T47D (cell line): Measurements from ENCODE around the gene PPP2R3B.

ENCODE experiments used
- DNase-seq, 2 experiments: peaks; one replicate each; pipeline versions ENCODE4 v3.0.0 to v3.0.0-alpha.2; 2011 to 2012; ENCODE audit warnings: low read depth in 1 of 2, low spot score in 1 of 2
- JUND ChIP-seq: IDR thresholded peaks from 2 replicates; pipeline ENCODE4 v1.6.1; 2012; ENCODE audit warnings: low read depth
- in situ Hi-C: cut with HindIII; loops from 2 replicates; pipeline ENCODE4 v1.10.0; 2016; ENCODE audit warnings: low sequenced_read_pairs, low pct_unique_long_range_greater_than_20kb

The PPP2R3B gene

DNA sequence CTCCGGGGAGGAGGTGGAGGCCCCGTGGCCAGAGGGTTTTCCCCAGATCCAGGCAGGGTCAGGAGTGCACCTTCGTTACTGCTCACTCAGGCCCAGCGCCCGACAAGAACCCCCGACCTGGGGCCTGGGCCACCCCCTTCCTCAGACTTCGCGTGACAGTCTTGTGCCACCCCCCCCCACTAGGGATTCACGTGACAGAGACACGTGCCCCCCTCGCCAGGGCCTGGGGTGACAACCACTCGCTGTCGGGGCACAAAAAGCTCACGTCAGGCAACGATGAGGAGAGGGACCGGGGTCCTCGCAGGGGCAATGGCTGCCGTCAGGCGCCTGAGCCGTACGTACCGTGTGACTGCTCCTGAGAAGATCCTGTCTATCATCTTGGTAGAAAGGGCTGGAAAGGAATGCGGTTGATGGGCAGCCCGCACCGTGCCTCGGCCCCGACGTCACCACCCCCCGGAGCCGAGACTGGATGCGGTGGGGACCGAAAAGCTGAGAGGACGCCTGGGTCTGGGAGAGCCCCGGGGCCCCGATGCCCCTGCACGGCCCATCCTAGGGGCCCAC is 45.1 kb downstream of the PPP2R3B start:
- no peak for DNase-seq
- no peak for TF ChIP-seq JUND
- in situ Hi-C loops, result no loop called here

DNA sequence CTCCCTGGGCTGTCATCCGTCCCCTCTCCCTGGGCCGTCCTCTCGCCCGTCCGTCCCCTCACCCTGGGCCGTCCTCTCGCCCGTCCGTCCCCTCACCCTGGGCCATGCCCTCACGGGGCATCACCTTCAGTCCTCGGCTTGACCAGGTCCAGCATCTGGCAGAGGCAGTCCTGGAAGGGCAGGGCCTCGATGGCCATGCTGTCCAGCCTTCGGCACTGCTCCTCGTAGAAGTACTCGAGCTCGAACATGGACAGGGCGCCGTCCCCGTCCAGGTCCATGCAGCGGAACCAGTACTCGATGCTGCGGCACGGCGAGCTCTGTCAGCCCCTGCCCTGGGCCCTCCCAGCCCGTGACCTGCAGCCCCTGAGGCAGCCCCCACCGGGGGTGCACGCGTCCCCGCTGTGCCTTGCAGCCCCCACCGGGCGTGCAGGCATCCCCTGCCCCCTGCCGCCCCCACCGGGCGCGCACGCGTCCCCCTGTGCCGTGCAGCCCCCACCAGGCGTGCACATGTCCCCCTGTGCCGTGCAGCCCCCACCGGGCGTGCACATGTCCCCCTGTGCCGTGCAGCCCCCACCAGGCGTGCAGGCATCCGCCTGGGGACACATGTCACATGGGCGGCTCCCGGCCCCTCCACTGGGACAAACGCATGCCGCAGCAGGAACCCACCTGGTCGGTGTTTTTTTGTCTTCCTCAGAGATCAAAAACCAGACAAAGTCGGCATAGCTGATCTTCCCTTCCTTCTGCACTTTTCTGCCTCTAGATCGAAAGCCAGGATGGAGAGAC is 45.9 kb downstream of the PPP2R3B start:
- no peak for DNase-seq
- in situ Hi-C loops, result no loop called here
- no peak for TF ChIP-seq JUND

DNA sequence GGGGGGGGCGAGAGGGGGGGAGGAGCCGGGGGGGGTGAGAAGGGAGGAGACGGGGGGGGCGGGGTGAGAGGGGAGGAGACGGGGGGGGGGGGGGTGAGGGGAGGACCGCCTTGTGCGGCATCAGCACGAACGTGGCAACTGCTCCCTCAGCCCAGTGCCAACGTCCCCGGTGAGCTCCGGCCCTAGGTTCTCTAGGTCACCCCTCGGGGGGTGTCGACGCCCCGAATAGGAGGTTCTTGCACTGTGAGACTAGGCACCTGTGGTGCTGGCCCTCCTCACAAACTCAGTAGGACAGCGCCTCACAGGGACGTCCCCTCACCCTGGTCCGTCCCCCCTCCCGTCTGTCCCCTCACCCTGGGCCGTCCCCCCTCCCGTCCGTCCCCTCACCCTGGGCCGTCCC is 46.6 kb downstream of the PPP2R3B start:
- in situ Hi-C loops, result no loop called here
- no peak for TF ChIP-seq JUND
- no peak for DNase-seq

DNA sequence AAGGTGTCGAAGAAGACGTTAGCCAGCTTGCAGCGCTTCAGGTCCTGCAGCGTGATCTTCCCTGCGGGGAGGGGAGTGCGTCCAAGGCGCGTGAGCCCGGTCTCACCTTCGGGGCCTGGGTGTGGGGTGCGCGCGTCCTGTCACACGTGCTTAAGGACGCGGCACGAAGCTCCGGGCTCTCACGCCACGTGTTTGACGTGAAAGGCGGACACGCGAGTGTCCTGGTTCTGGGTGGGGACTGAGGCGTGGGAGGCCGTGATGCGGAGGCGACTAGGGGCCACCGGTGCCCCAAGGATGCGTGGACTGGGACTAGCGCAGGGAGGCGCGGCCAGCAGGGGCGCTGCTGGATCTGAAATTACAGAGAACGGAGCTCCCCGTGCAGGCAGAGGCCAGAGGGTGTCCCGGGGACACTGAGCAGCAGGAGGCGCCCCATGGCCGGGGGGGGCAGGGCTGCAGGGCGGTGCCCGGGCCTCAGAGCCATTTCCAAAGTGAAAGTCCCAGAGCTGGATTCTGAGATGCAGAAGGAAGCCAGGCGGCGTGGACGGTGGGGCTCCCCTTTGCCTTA is 47.8 kb downstream of the PPP2R3B start:
- no peak for DNase-seq
- no peak for TF ChIP-seq JUND
- in situ Hi-C loops, result no loop called here

DNA sequence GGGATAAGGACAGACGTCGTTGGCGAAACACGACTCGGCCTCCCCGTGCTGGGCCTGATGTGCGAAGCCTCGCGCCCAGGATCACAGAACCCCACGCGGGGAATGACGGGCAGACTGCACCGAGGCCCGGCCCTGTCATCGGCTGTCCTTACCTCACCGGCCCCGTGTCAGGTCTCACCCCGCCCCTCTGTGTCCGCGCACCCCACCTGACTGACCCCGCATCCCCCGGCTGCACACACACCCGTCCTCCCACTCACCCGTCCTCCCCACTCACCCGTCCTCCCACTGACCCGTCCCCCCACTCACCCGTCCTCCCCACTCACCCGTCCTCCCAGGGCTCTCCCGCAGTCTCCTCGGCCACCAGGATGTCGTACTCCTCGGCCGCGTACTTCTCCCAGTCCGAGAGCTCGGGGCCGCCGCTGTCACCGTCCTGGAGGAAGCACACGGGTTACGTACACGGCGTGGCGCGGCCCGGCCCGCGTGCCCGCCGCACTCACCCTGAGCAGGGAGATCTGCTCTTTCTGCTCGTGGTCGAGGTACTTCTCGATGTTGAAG is 48.3 kb downstream of the PPP2R3B start:
- TF ChIP-seq JUND, result no peak
- no peak for DNase-seq
- in situ Hi-C loops, result no loop called here

DNA sequence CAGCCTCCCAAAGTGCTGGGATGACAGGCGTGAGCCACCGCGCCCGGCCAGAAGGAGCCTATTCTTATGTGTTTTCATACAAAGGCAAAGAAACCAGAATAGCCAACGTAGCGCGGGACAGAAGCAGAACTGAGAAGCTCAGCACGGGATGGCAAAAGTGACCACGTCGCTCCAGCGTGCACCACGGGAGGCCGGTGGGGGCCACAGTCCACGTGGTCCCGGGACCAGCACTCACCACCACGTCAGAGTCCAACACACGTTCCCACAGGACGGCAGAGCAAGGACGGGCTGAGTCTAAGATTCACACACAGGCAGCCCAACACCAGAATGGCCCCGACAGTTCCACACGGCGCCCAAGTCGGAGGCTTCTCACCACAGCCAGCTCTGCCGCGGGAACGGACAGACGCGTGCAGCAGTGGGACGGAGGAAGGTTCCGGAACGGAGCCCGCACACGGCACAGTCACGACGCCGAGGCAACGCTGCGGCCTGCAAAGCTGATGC is 49.3 kb downstream of the PPP2R3B start:
- in situ Hi-C loops, result no loop called here
- TF ChIP-seq JUND, result no peak
- DNase-seq, result no peak

DNA sequence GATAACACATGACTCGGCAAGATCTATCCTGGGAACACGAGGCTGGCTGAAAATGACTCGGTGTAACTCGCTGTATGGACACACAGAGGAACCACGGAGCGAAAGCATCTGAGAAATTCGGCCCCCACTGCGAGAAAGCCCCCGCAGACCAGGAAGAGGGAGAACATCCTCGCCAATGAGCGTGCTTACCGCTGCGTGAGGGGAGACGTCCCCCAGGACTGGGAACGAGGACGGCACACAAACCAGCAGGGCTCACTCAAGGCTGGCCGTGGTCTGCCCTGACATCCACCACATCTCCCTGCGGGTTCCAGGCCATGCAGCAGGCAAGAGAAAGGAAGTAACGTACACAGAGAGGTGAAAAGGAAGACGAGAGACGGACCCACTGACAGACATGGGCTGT is 50.5 kb downstream of the PPP2R3B start:
- no peak for DNase-seq
- no peak for TF ChIP-seq JUND
- in situ Hi-C loops, result no loop called here

DNA sequence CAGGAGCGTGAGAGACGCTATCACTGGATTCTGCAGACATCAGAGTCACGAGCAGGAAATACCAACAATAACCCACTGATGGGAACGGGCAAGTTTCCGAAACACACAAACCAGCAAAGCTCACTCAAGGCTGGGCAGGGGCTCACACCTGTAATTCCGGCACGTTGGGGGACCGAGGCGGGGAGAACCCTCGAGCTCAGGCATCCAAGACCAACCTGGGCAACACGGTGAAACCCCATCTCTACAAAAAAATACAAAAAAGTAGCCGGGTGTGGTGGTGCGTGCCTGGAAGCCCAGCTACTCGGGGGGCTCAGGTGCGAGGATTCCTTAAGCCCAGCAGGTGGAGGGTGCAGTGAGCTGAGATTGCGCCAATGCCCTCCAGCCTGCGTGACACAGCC is 51.0 kb downstream of the PPP2R3B start:
- in situ Hi-C loops, result no loop called here
- no peak for TF ChIP-seq JUND
- no peak for DNase-seq

DNA sequence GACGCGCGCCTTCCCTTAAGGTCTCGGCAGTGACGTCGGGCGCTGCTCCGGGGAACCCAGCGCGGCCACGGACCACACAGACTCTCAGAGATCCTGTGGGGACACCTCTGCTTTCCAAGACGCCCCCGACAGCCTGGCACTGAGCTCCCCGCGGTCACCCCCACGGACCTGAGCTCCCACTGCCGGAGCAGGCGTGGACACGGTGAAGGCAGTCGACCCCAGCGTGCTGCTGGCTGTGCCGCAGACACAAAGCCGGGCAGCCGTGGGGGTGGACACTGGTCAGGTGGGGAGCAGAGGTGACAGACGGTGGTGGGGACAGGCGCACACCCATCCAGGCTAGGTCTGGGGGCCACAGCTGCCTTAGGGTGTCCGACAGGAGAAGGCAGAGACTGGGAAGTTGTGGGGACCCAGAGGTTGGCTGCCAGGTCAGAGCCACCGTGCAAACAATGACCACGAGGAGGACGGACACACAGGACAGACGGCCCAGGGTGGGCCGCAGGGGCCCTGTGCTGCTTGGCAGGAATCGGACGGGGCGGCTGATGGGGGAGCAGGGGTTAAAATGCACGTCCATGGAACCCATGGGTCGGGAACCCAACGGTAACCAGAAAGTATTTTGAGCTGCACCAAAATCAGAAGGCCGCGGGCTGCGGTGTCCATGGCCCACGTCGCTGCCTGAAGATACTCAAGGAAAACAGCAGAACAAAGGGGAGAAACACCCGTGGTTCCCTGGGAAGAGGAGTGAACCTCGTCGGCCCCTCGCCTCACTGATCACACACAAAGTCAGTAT is 51.5 kb downstream of the PPP2R3B start:
- in situ Hi-C loops, result no loop called here
- DNase-seq, result no peak

DNA sequence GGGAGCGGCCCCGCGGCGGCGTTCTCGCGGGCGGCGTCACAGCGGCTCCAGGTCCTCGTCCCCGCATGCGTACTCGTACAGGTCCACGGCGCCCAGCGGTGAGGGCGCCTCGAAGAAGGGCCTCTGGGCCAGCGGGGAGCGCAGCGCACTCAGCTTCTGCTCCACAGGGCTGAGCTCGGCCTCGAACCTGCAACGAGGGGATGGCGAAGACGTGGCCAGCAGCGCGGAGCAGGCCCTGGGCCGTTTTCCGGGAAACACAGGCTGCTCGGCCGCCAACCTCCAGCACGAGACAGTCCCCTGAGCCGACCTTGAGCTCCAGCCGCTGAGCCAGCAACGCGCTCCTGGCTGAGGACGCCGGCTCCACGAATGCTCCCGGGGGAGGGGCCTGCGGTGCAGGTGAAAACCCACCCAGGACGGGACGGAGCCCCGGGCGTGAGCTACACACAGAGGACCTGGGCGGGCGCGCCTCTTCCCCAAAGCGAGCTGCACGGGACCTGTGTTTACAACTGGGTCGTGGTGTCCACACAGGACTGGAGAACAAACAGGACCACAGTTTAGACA is 52.3 kb downstream of the PPP2R3B start:
- in situ Hi-C loops, result no loop called here
- no peak for TF ChIP-seq JUND
- DNase-seq, result no peak

More for the DNA sequence above, 51.5 kb downstream of the PPP2R3B start:
- no peak for TF ChIP-seq JUND

DNA sequence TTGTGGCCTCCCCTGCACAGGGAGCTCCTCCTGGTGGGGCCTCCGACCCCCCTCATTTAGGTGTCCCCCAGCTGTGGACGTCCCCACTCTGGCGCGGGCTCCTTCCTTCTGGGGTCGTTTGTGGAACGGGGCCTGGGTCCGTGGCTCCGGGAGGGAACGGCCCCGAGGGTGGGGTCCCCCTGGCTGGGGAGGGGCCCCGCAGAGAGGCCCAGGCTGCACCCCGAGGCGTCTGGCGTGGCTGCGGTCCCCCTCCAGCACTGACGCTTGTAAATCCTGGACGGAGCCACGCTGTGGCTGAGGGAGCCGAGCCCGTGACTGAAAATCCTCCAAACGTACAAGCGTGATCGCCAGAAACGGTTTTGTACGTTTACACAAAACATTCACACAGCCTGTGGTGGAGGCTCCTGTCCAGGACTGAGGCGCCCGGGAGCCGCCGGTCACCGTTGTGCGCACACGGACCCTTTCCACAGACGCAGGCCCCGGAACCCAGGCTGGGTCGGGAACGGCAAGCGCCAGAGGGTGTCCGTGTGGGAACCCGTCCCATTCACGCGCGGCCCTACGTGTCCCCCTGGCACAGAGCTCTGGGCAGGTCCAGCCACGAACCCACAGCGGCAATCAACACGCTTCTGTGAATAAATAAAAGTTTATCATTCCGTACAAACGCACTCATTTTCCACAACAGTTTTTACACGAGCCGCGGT is 52.9 kb downstream of the PPP2R3B start:
- no peak for TF ChIP-seq JUND
- no peak for DNase-seq
- in situ Hi-C loops, result no loop called here
